ENCODE measurements around the gene KIF16B. TPM values are rescaled to one million over a fixed set of nuclear protein-coding genes. Genes with fewer than 3 reads are reported as not detected.

Gene KIF16B
- total and polyA plus RNA-seq, 2 of the 13 experiments (the other 11 are each of a cell fraction or from before 2014, with no cell fraction given), result 6.9 to 18.0 TPM

- 82% methylated on average over 5 of the region's 5 CpGs for WGBS (ENCODE audit: low lambda C conversion rate)
- ATAC-seq, result no peak
- Histone ChIP-seq H3K36me3 (replicated peaks in 1 of 2; ENCODE audit: control insufficient read depth in 1 of 2, insufficient read depth in 2 of 2, low read length in 2 of 2) (no peaks in the 10 kb centered on the region; a peak in 1 of 5 replicates), H3K9me3 (ENCODE audit: low read length) (no peaks in the 10 kb centered on the region), H3K9ac (ENCODE audit: insufficient read depth, low read depth, low read length) (no peak overlapping the region), H3K4me1 (ENCODE audit: insufficient read depth, low read length) (no peaks in the 10 kb centered on the region), H4K20me1 (ENCODE audit: insufficient read depth, low read length) (no peaks in the 10 kb centered on the region), H2AFZ (ENCODE audit: low read length) (no peak overlapping the region), H3K79me2 (ENCODE audit: insufficient read depth, low read length) (no peaks in the 10 kb centered on the region), H3K4me2 (ENCODE audit: low read depth, low read length) (no peak overlapping the region), H3K27ac (ENCODE audit: extremely low read length, insufficient read depth, low read length) (no peak overlapping the region), H3K4me3 (replicated peaks in 1 of 3; ENCODE audit: insufficient read depth in 1 of 3, low read depth in 2 of 3, low read length in 3 of 3) (no peak overlapping the region), H3K27me3 (ENCODE audit: control insufficient read depth in 1 of 2, insufficient read depth in 2 of 2, low read length in 2 of 2) (no peaks in the 10 kb centered on the region)
- TF ChIP-seq ZNF615 (CRISPR knock-in tag; IDR thresholded peaks at IDR 0.05; ENCODE audit: borderline replicate concordance) (0 out of 2 replicates have a peak, but pooled peaks have one; percentile 35), IRX3 (CRISPR knock-in tag; IDR thresholded peaks at IDR 0.05; ENCODE audit: borderline replicate concordance, low read depth) (no peak)
- DNase-seq (ENCODE audit: low spot score), result no peak
- intact Hi-C loops (cut with micrococcal nuclease; ENCODE audit: unreplicated experiment) (no loop called here), in situ Hi-C loops (cut with HindIII; ENCODE audit: extremely low pct_ligation_motif_present, low pct_unique_long_range_greater_than_20kb) (no loop called here)
- ChIA-PET CTCF (ENCODE audit: low intra/inter-chr PET ratio, low total read pairs) (no interaction called here), POLR2A (no interaction called here)
- FAIRE-seq, result no peak
- BruUV-seq (replicated peaks), result no TSS peak
These were observed 187.4 kb downstream of the KIF16B start for GRCh38 chr20:16385891-16386290.

- no peaks in the 10 kb centered on the region for H3K79me2 ChIP-seq (ENCODE audit: insufficient read depth, low read length)
- DNase-seq (ENCODE audit: low spot score), result no peak
- H4K20me1 ChIP-seq (ENCODE audit: insufficient read depth, low read length), result no peaks in the 10 kb centered on the region
- CTCF ChIA-PET (ENCODE audit: low intra/inter-chr PET ratio, low total read pairs), result no interaction called here
- TF ChIP-seq ZNF552 (CRISPR knock-in tag; IDR thresholded peaks at IDR 0.05; ENCODE audit: borderline replicate concordance), result no peak
- TF ChIP-seq IKZF5 (CRISPR knock-in tag; IDR thresholded peaks at IDR 0.05), result no peak
- no peak for TF ChIP-seq CBX2 (IDR thresholded peaks at IDR 0.05; ENCODE audit: low read depth, low read length)
- TF ChIP-seq CBX2 (CRISPR knock-in tag; IDR thresholded peaks at IDR 0.05; ENCODE audit: low read depth), result no peak
- no peak for TF ChIP-seq JUN (CRISPR knock-in tag; IDR thresholded peaks at IDR 0.05)
- TF ChIP-seq NR1H2 (CRISPR knock-in tag; IDR thresholded peaks at IDR 0.05; ENCODE audit: borderline replicate concordance, low read depth), result no peak
- no peak for TF ChIP-seq MAFK (conservative IDR thresholded peaks at IDR 0.05 in 1 of 2, IDR thresholded peaks at IDR 0.05 in 1 of 2; ENCODE audit: low read length in 2 of 2)
- no peak for TF ChIP-seq HDAC6 (IDR thresholded peaks at IDR 0.05; ENCODE audit: low read depth, low read length)
- no peak overlapping the region for H3K9ac ChIP-seq (ENCODE audit: insufficient read depth, low read depth, low read length)
- intact Hi-C loops (cut with micrococcal nuclease; ENCODE audit: unreplicated experiment) (no loop called here), in situ Hi-C loops (cut with HindIII; ENCODE audit: extremely low pct_ligation_motif_present, low pct_unique_long_range_greater_than_20kb) (no loop called here)
- WGBS (ENCODE audit: low lambda C conversion rate), result 88% methylated on average over 4 of the region's 4 CpGs
- H3K36me3 ChIP-seq (replicated peaks in 1 of 2; ENCODE audit: control insufficient read depth in 1 of 2, insufficient read depth in 2 of 2, low read length in 2 of 2), result no peaks in the 10 kb centered on the region; a peak in 1 of 5 replicates
- no peak overlapping the region for H2AFZ ChIP-seq (ENCODE audit: low read length)
- no peak for FAIRE-seq
- POLR2A ChIA-PET, result no interaction called here
- H3K4me1 ChIP-seq (ENCODE audit: insufficient read depth, low read length), result no peaks in the 10 kb centered on the region
- ATAC-seq, result peak; percentile 36; the same call in 2 of the 3 replicates
- H3K4me2 ChIP-seq (ENCODE audit: low read depth, low read length), result no peak overlapping the region
- H3K9me3 ChIP-seq (ENCODE audit: low read length), result no peaks in the 10 kb centered on the region
- no TSS peak for BruUV-seq (replicated peaks)
- no peak overlapping the region for H3K4me3 ChIP-seq (replicated peaks in 1 of 3; ENCODE audit: insufficient read depth in 1 of 3, low read depth in 2 of 3, low read length in 3 of 3)
- H3K27ac ChIP-seq (ENCODE audit: extremely low read length, insufficient read depth, low read length), result no peak overlapping the region
- H3K27me3 ChIP-seq (ENCODE audit: control insufficient read depth in 1 of 2, insufficient read depth in 2 of 2, low read length in 2 of 2), result no peaks in the 10 kb centered on the region
These were observed 187.8 kb downstream of the KIF16B start for GRCh38 chr20:16385462-16385861.
